DMS114 treated with DMSO at 0.1 percent for 48 hours (cell line): ENCODE results near the gene TMEM120B.
"Not testable (repeated sequence)": the region's sequence is repeated elsewhere in the genome, so short reads cannot be mapped to it uniquely, and the experiment has no call there.

Source experiments
- DNase-seq: peaks from one replicate; lab custom pipeline; 2025; ENCODE audit not compliant: unreplicated experiment; lab: John Stamatoyannopoulos, UW

The TMEM120B gene

DNA sequence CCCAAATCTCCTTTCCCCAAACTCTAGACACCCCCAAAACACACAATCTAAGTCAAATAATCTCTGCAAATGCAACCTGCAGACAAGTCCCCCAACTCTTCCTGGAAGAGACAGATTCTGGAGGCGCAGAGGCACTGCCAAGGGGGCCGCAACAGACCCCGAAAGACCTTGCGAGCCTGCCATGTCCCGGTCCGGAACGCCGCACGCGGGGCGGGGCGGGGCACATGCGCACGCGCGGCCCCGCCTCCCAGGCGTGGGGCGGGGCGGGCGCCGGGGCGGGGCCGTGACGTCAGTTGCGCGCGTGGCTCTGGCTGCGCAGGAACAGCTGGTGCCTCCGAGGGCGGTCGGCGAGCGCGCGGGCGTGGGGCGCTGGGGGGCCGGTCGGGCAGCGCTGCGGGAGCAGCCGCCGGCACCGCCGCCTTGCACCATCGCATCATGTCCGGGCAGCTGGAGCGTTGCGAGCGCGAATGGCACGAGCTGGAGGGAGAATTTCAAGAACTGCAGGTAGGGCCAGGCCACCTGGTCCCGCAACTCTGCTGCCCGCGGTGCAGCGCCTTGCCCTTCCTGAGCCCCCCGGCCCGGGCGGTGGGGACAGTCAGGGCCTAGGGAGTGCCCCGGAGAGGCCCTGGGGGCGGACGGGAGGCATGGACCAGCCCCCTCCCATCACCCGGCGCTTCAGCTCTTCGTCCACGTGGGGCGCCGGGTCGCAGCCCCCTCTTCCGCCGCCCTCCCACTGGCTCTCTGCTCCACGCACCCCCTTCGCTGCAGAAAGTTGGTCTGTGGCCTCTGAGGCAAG lies at the start of gene TMEM120B:
TSS of gene TMEM120B (plus strand) at position 292 of the 796 bp plus-strand sequence. CDS start at position 436, 144 bp downstream.
- DNase-seq: peak; percentile 29

DNA sequence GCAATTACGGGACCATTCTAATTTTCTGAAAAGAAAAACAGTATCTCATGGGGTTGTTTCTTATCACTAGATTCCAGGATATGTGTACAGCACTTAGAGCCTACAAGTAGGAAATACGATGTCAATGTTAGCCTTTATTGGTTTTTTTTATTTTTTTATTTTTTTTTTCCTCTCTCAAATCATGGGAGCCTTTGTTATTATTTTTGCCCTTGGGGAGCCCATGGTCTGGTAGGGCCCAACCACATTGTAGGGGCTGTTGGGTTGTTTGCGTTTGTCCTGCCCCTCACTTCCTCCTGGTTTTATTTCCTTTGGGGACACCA lies 49.0 kb upstream of the TMEM120B start:
- DNase-seq: no peak

DNA sequence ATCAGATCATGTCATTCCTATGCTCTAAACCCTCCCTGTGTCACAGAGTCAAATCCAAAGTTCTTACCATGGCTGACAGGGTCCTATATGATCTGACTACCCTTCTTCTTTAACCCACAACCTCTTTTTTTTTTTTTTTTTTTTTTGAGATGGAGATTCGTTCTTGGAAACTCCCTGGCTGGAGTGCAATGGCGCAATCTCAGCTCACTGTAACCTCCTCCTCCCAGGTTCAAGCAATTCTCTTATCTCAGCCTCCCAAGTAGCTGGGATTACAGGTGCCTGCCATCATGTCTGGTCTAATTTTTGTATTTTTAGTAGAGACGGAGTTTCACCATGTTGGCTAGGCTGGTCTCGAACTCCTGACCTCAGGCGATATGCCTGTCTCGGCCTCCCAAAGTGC lies 45.7 kb upstream of the TMEM120B start:
- DNase-seq: not testable (repeated sequence)

DNA sequence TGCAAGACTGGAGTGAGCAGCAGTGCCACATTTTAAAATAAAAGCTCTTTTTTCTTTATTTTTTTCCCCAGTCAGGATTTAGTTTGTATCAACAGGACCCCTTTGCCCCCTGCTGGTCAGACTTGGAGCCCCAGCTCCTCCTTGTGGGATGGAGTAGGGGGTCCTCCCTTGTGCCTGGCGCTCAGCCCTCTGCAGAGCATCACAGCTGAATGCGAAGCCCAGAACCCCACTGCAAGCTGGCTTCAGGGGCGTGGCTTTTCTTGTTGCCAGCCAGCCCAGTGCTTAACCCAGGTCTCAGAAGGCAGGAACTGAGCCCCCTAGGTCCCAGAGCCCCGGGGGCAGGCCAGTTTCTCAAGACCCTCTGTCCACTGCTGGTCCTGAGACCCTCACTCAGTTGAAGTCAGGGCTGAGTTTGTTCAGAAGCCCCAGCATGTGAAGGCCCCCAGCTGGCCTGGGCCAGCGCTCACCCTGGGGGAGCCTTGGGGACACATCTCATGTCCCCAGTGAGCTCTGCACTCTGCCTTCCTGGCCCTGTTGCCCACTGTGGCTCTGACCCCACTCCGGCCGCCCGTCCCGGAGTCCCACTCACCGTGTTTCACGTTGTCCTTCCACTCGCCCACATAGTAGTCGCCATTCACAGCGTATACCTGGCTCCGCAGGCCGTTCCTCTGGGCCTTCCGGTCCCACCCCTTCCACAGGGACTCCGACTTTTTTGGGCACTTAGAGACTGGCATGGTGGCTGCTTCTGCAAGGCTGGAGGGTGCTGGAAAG lies 43.6 kb upstream of the TMEM120B start:
- DNase-seq: peak; percentile 39

DNA sequence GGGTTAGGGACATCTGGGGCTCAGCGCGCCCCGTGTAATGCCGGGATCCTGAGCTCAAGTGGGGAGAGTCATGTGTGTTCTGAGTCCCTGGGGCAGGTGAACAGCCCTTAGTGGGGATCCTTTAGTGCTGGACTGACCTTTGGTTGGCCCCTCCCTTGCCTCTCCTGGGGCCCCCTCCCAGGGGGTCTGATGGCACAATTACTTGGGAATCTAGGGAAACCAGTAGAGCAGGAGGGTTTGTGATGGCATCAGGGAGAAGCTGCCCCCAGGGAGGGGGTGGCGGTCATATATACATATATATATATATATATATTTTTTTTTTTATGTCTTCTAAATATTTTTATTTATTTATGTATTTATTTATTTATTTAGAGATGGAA lies 43.0 kb upstream of the TMEM120B start, which contains the start of gene MORN3:
TSS of gene MORN3 (minus strand) at position 134 of the 380 bp plus-strand sequence. CDS start 171 bp downstream, outside the sequence.
- DNase-seq: no peak

DNA sequence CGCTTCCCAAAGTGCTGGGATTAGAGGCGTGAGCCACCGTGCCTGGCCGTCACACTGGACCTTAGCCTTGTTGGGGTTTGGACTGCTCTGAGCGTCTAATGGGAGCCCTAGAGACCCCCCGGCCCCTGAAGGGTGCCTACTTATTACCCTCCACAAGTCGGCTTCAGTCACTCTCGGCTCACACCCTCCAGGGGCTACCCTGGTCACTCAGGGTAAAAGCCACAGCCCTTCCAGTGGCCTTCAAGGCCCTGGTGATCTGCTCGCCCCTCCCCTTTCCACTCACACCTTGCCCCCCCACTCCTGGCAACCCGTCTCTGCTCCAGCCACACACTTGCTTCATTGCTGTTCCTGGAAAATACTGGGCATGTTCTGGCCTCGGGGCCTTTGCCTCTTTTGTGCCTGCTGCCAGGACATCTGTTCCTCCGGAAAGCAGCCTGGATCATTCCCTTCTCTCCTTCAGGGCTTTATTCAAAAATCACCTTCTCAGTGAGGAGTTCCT lies 39.5 kb upstream of the TMEM120B start:
- DNase-seq: no peak

DNA sequence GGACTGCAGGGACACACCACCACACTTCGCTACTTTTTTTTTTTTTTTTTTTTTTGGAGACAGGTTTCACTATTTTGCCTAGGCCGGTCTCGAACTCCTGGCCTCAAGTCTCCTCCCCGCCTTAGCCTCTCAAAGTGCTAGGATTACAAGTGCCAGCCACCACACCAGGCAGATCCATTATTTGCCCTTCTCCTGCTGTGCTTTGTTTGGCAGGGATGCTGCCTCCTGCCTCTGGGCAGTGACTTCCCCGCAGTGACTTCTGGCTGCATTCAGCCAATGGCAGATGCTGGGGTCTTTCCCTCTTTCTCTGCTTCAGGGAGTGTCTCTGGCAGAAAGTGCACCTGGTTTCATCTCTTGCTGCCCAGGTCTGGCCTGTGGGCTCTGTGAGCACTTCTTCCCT lies 36.4 kb upstream of the TMEM120B start:
- no peak for DNase-seq

DNA sequence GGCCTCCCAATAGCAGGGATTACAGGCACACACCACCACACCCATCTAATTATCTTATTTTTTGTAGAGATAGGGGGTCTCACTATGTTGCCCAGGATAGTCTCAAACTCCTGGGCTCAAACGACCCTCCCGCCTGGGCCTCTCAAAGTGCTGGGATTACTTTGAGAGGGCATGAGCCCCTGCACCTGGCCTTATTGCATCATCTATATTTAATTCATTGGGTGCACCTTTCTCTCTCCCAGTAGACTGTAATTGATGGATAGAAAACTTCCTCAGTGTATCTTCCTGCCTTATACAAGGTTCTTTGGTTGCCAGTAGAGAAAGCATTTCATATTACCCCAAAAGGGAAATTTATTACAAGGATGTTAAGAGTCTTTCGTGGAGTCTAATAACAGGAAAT lies 34.2 kb upstream of the TMEM120B start:
- DNase-seq: no peak

DNA sequence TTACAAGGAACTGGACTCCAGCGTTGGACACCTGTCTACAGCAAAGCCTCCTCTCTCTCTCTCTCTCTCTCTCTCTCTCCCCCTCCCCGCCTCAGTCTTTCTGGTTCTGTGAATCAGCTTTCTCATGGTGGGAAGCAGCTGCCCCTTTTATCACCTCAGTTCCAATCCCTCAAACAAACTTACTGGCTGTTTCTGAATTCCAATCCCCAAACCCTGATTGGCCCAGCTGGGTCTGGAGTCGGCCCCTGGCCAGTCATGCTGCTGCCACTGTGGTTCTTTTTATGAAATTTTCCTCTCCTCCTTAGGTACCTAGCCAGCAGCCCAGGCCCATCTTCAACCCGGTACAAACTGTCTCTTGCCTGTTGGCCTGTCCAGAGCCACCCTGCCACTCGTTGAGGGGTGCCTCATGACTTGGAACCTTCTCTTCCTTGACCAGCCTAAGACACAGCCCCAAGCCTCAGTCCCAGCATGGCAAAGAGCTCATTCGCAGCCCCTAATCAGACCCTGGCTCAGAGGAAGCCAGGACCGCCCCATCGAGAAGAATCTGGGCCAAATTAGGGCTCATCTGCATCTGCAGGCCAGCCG lies 33.7 kb upstream of the TMEM120B start:
- DNase-seq: no peak

DNA sequence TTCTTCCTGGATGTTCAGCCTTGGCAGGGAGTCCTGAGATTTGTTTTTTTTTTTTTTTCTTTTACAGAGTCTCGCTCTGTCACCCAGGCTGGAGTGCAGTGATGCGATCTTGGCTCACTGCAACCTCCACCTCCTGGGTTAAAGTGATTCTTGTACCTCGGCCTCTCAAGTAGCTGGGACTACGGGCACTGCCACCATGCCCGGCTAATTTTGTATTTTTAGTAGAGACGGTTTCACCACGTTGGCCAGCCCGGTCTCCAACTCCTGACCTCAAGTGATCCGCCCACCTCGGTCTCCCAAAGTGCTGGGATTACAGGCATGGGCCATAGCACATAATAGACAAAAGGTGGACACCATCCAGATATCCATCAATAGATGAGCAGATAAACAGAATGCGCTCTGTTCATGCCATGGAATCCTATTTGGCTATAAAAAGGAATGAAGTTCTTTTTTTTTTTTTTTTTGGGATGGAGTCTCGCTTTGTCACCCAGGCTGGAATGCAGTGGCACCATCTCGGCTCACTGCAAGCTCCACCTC lies 32.8 kb upstream of the TMEM120B start:
- not testable (repeated sequence) for DNase-seq

DNA sequence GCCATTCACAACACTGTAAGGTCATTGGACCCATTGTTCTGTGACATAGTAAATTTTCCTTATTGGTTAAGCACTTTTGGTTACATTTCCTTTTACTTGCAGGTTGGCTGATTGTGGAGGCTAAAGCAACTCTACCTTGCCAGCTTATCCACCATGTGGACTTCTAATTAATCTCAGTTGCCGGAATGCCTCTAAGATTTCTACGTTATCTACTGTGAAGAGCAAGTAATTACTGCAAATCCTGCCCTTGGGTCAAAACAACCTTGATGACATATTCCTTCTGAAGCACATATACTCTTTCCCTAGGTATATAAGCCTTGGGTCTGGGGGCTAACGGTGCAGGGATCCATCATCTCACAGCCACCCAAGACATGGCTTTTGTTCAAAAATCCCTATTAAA lies 23.6 kb upstream of the TMEM120B start:
- DNase-seq: no peak

DNA sequence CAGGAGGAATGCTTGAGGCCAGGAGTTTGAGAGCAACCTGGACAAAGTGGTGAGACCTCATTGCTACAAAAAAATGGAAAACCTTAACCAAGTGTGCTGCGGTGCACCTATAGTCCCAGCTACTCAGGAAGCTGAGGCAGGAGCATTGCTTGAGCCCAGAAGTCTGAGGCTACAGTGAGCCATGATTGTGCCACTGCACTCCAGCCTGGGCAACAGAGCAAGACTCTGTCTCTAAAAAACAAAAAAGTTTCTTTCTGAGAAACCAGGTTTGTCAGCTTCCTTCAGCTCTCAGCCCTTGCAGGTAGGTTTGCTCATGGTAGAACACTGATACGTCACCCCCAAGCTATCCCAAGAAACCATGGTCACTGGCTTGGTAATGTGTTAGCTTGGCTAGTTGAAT lies 23.1 kb upstream of the TMEM120B start:
- DNase-seq: no peak

DNA sequence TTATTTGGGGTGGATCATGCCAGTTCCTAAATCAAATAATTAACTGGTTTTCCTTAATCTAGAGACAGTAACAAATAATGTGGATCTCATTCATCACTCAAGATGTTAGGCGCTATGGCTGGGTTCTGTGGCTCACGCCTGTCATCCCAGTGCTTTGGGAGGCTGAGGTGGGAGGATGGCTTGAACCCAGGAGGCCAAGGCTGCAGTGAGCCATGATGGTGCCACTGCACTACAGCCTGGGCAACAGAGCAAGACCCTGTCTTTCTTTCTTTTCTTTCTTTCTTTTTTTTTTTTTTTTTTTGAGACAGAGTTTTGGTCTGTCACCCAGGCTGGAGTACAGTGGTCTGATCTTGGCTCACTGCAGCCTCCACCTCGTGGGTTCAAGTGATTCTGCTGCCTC lies 19.8 kb upstream of the TMEM120B start:
- not testable (repeated sequence) for DNase-seq

DNA sequence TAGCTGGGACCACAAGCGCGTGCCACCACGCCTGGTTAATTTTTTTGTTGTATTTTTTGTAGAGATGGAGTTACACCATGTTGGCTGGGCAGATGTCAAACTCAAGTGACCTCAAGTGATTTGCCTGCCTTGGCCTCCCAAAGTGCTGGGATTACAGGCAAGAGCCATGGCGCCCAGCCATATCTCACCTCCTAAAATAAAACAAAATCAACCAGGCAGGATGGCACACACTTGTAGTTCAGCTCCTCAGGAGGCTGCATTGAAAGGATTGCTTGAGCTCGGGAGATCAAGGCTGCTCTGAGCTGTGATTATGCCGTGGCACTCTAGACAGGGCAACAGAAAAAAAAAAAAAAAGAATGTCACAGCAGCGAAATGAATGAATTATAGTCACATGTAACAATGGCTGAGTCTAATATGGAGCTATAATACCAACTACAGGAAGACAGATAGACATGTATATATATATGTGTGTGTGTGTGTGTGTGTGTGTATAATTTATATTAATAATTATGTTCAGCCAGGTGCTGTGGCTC lies 19.3 kb upstream of the TMEM120B start:
- DNase-seq: no peak

DNA sequence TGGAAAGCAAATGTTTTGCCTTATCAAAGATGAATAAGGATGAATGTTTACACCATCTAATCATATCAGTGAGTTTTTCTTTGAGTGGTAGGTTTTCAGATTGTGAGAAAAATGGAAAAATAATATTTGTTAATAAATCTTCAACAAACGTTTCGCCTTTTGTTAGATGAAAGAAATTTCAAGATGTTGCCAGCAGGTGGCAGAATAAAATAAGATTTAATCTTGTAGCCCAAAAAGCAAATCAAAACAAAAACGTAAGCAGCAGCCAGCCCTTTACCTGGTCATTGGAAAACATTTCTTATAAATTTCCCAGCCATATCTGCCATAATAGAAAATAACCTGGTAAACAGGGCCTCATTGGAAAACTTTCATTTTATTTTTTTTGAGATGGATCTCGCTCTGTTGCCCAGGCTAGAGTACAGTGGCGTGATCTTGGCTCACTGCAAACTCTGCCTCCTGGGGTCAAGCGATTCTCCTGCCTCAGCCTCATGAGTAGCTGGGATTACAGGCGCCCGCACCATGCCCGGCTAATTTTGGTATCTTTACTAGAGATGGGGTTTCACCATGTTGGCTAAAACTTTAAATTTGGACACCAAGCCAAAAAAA lies 15.4 kb upstream of the TMEM120B start:
- peak; percentile 54 for DNase-seq

DNA sequence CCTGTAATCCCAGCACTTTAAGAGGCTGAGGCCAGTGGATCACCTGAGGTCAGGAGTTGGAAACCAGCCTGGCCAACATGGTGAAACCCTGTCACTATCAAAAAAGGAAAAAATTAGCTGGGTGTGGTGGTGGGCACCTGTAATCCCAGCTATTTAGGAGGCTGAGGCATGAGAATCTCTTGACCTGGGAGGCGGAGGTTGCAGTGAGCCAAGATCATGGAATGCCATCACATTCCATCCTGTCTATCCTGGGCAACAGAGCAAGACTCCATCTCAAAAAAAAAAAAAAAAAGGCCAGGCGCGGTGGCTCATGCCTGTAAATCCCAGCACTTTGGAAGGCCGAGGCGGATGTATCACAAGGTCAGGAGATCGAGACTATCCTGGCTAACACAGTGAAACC lies 14.7 kb upstream of the TMEM120B start:
- DNase-seq: not testable (repeated sequence)

DNA sequence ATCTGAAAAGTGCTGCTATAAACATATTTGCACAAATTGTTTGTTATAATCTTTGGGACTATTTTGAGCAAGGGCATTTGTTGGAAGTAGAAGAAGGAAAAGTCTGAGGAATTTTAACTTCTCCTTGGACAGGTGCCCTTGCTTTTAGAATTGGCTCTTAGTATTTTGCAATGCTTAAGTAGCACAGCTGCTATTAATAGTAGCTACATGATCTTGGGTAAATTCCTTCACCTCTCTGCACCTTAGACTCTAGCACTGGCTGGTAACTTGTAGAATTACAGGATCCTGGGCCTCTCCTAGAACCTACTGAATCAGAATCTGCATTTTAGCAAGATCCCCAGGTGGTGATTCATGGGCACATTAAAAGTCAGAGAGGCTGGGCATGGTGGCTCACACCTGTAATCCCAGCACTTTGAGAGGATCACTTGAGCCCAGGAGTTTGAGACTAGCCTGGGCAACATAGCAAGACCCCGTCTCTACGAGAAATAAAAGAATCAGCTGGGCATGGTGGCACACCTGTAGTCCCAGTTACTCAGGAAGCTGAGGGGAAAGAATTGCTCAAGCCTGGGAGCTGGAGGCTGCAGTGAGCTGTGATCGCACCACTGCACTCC lies 10.8 kb upstream of the TMEM120B start:
- no peak for DNase-seq

DNA sequence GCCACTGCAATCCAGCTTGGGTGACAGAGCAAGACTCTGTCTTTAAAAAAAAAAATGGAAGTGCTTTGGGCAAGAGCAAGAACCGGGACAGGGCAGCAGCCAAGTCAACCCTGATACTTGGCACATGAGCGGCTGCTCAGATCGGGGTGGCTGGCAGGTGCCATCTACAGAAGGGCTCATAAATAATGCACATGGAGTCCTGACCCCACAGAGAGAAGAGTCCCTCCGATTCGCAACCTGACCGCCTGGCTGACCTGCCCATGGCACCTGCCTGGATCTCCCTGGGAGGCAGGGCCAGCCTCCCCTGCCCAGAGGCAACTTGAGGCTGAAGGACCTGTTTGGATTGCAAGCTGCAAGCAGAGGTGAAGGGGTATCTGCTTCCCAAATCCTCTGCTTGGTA lies 9.6 kb upstream of the TMEM120B start:
- DNase-seq: no peak

DNA sequence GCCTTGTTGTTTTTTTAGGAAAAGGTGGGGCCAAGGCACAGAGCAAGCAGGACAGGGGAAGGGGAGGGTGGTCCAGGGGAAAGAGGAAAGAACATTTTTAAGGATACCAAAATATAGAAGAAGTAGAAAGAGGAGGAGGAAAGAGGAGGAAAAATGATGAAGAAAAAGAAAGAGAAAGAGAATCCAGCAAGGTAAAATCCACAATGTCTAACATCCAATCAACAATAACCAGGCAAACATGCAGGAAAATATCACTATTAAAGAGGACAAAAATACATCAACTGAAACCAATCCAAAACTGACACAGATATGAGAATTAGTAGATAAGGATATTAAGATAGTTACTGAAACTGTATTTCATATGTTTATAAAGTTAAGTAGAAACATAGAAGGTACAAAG lies 7.0 kb upstream of the TMEM120B start:
- no peak for DNase-seq

DNA sequence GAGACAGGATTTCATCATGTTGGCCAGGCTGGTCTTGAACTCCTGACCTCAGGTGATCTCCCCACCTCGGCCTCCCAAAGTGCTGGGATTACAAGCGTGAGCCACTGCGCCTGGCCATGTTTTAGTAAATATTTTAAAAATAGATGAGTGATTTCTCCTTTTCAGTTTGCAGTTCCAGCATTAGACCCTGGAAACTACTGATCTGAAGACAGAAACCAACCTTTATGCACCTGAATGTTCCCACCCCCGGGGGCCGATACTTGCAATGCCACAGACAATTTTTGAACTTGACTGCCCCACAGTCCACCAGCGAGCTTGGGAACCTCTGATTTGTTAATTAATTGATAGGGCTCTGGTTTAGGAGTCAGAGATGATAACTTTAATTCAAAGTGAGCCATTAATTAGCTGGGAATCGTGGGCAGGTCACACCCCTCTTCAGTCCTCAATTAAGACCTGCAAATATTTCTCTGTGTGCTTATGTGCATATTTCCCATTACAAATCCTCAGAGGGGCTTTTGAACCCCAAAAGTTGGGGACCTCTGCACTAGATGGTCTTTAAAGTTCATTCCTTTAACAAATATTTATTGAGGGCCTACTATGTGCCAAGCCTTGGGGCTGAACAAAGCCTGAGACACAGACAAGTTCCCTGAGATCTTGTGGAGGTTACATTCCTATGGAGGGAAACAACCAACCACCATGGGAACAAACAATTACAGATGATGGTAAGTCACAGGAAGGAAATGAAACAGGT lies 4.1 kb upstream of the TMEM120B start:
- DNase-seq: no peak
